HG02623 (cell line): ENCODE data around the gene P2RX4.
"Not testable (repeated sequence)": the region's sequence is repeated elsewhere in the genome, so short reads cannot be mapped to it uniquely, and the experiment has no call there.

Experiments used
- ATAC-seq: cut with Tn5 transposase; IDR thresholded peaks from one replicate; pipeline ENCODE4 v1.9.1; 2021; ENCODE audit warnings: moderate library complexity; ENCODE audit not compliant: unreplicated experiment

The P2RX4 gene

DNA sequence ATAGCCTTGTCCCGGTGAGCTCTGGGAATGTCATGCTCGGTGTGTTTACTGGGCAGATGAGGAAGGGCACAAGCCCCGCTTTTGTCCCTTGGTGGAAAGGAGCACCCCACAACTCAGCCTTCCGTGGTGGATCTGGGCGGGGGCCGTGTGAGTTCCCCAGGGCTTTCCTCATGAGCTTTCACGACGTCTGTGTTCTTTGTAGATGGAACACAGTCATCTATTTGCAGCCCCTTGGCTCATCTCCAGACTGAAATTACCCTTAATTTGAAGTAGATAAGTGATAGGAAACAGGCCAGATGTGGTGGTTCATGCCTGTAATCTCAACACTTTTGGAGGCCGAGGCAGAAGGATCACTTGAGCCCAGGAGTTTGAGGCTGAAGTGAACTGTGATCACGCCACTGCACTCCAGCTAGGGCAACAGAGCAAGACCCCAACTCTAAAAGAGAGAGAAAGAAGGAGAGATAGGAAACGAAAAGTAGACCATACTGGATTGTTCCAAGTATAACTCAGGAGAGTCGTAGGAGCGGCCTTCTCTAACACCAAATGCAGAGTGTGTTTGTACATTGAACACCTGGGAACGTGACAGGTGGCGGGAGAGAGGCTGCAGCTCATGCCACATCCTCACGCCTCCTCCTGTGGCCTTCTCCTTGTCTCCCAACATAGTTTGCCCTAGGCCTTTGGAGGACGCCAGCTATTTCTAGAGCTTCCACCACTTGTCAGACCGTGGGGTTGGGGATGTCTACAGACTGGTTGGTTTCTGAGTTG, 8.8 kb downstream of the P2RX4 start:
- ATAC-seq, result no peak

DNA sequence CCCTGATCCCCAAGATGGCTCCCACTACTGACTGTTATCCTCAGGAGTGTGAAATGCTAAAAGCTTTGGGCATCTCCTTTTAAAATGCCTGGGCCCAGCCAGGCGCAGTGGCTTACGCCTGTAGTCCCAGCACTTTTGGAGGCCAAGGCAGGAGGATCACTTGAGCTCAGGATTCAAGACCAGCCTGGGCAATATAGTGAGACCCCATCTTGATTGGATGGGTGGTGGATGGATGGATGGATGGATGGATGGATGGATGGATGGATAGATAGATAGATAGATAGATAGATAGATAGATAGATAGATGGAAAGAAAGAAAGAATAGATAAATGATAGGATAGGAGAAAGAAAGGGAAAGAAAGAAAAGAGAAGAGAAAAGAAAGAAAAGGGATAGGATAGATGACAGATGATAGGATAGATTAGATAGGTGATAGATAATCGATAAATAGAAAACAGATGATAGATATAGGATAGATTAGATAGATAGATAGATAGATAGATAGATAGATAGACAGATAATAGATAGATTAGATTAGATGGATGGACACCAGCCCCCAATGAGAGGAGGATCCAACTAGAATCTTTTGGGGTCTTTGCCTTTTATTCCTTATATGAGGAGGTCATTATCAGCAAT, 9.5 kb downstream of the P2RX4 start:
- ATAC-seq, result no peak

DNA sequence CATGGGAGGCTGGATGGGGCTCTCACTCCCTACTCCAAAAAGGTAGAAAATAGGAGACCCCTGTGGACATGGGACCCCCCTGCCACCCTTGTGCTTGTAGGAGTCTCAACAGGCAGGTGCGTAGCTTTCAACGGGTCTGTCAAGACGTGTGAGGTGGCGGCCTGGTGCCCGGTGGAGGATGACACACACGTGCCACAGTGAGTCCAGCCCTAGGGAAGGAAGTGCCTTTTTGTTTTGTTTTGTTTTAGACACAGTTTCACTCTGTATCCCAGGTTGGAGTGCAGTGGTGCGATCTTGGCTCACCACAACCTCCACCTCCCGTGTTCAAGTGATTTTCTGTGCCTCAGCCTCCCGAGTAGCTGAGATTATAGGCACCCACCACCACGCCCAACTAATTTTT, 12.9 kb downstream of the P2RX4 start:
- no peak for ATAC-seq

DNA sequence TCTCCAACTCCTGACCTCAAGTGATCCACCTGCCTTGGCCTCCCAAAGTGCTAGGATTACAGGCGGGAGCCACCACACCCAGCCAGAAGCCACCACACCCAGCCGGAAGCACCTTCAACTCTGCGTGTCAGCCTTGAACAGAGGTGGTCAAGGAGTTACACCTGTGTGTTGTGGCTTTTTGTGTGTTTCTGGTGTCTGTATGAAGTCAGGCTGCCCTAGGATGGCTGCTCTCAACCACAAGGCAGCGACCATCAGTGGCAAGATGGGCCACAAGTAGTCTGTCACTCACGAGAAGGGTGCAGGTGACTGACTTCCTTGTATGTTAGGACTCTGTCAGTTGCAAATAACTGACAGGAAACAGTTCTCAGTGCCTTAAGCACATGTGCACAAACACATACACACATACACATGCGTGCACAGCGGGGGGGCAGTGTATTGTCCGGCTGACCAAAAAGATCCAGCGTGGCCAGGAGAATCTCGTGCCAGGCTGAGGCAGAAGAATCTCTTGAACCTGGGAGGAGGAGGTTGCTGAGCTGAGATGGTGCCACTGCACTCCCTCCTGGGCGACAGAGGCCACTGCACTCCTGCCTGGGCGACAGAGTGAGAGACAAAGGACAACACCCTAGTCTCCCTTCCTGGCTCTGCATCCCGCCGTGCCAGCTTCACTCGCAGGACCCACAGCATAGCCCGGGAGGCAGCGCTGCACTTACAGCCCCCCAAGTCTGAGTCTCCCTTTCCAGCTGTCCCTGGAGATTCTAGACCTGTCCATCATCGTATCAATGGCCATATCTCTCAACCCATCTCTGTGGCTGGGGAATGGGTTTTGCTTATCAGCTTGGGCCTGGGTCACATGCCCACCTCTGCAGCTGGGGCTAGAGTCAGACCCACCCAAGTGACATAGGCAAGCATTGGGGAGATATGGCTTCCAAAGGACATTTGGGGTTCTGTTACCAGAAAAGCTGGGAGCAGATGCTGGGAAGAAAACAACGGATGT, 13.7 kb downstream of the P2RX4 start:
- no peak for ATAC-seq

DNA sequence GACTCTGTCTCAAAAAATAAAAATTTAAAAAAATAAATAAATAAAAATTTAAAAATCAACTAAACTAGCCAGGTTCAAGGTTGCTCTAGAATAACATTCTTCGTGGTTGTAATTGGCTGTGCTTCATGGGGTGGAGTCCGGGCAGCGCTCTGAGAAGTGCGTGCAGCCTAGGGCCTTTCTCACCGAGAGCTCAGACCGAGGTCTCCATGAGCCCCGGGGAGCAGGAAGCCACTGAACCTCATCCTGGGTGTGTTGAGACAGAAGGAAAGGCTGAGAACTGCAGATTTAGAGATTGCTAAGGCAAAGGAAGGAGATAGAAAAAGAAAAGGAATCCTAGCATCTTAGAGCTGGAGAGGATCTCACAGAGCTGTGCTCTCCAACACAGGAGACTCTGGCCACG, 14.7 kb downstream of the P2RX4 start:
- no peak for ATAC-seq

DNA sequence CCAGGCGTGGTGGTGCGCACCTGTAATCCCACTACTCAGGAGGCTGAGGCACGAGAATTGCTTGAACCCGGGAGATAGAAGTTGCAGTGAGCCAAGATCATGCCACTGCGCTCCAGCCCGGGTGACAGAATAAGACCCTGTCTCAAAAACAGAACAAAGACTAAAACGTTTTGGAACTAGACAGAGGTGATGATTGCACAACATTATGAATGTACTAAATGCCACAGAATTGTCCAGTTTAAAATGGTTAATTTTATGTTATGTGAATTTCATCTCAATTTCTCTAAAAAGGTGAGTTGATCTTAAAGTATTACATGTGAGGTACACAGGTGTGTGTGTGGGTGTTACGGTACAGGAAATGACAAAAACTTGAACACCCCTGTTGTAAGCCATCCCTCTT, 16.5 kb downstream of the P2RX4 start:
- ATAC-seq, result no peak

DNA sequence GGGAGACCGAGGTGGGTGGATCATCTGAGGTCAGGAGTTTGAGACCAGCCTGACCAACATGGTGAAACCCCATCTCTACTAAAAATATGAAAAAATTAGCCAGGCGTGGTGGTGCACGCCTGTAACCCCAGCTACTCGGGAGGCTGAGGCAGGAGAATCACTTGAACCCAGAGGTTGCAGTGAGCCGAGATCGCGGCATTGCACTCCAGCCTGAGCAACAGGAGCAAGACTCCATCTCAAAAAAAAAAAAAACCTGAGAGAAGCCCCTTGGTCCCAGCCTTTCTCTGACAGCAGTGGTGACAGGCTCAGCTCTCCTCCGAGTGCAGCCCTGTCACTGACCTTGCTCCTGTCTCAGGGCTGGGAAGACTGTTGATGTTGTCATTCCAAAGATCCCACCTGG, 16.9 kb downstream of the P2RX4 start:
- not testable (repeated sequence) for ATAC-seq

DNA sequence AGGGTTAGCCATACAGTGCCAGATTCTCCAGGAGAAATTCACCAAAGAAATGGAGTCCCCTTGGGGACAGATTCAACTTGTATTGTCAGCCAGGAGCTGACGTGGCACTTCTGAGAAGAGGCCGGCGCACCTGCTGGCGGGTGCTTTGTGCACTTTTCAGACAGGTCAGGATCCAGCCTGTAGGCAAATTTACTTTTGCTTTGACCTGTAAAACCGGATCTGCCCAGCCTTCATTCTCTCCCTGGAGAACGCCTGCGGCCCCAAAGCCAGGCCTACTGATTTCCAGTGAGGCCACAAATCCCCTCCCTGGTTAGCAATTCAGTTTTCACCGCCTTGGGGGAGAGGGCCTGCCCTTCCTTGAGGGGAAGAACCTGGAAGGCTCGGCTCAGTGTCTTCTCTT, 17.4 kb downstream of the P2RX4 start:
- peak; percentile 52 for ATAC-seq

DNA sequence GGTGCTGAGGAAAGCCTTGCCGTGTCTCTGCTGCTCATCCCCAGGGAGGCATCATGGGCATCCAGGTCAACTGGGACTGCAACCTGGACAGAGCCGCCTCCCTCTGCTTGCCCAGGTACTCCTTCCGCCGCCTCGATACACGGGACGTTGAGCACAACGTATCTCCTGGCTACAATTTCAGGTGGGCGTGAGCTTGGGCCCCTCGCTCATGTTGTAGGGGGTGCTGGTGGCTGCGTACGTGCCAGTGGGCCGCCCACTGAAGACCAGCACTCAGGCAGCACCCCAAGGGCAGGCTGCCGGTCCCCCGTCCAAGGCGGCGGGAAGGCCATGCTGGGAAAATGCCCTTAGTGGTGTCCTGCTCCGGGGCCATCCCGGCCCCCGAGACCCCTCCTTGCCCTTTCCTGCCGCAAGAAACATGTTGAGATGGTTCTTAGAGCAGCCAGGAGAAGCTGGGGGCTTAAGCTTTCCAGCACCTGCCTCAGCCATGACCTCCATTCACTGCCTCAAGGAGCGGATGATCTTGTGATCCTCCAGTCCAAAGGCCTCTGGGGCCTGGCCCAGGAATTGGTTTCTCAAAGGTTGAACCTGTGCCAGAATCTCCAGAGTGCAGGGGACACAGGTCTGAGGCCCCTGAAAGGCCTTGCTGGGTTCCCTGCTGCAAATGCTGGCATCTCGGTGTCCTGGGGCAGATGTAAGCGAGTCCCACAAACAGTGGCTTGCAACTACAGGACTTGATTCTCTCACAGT, 19.2 kb downstream of the P2RX4 start:
- ATAC-seq, result no peak

DNA sequence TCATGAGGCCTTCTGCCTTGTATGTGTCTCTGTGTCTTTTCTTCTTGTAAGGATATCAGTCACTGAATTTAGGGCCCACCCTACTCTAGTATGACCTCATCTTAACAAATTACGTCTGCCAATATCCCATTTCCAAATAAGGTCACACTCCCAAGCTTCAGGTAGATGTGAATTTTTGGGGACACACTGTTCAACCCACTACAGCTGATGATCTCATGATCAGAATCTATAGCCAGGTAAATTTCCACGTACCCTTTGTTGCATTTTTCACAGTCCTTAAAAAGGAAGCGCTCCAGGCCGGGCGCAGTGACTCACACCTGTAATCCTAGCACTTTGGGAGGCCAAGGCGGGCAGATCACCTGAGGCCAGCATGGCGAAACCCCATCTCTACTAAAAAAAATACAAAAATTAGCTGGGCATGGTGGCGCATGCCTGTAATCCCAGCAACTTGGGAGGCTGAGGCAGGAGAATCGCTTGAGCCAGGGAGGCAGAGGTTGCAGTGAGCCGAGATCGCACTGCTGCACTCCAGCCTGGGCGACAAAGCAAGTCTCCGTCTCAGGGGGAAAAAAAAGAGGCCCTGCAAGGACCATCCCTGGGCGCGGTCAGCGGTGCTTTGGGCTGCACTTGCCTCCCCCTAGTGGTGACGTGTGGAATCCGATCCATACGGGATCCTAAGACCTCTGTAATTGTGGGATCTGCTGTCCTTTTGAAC, 20.1 kb downstream of the P2RX4 start:
- ATAC-seq, result not testable (repeated sequence)

DNA sequence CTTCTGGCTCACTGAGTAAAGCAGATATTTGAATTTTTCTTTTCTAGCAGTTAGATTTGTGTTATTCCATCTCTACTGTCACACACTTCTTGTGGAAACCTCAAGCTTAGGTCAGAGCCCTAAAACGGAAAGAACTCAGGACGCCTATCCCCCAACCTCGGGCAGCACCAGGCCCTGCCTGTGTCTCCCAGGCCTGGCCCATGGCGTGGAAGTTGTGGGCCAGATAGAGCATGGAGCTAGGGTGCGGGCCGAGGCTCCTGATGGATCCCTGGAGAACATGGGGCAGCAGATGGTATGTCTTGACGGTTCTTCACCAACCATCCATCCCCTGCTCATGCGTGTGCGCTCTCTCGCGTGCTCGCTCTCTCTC, 20.6 kb downstream of the P2RX4 start:
- ATAC-seq, result no peak

DNA sequence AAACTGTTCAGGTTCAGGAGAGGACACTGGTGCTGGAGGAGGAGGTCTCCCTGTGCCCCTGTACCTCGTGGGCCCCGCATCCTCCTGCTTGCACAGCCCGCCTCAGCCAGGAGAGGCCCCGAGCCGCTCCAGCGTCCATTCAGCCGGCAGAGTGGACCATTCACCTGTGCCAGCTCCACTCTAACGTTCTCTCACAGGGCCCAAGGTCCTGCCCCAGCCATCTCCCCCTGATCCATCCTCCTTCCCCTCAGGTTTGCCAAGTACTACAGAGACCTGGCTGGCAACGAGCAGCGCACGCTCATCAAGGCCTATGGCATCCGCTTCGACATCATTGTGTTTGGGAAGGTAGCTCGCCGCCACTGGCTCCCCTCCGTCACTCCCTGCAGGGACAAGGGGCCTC, 22.2 kb downstream of the P2RX4 start:
- no peak for ATAC-seq

DNA sequence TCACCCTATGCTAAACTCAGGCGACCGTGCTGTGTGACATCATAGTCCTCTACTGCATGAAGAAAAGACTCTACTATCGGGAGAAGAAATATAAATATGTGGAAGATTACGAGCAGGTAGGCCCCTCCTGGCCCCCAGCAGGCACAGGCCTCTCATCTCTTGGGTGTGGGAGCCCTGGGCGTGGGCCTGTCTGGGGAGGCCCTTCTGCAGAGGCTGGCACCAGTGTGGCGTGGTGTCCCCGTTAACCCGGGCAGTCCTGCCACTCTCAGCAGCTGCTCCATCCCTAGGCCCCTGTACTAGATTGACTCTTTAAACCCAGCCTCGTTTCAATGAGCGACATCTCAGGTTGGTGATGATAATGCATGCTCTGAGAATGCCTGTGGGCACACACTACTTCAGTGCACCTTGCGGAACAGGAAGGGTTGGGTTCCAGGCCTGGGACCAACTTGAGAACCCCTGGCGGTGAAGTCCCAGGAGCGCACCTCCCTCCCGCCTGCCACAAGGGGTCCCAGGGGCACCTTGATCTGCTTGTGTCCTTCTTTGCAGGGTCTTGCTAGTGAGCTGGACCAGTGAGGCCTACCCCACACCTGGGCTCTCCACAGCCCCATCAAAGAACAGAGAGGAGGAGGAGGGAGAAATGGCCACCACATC, 23.2 kb downstream of the P2RX4 start:
- ATAC-seq, result no peak

DNA sequence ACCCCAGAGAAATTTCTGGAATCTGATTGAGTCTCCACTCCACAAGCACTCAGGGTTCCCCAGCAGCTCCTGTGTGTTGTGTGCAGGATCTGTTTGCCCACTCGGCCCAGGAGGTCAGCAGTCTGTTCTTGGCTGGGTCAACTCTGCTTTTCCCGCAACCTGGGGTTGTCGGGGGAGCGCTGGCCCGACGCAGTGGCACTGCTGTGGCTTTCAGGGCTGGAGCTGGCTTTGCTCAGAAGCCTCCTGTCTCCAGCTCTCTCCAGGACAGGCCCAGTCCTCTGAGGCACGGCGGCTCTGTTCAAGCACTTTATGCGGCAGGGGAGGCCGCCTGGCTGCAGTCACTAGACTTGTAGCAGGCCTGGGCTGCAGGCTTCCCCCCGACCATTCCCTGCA, 23.7 kb downstream of the P2RX4 start:
- ATAC-seq, result no peak

DNA sequence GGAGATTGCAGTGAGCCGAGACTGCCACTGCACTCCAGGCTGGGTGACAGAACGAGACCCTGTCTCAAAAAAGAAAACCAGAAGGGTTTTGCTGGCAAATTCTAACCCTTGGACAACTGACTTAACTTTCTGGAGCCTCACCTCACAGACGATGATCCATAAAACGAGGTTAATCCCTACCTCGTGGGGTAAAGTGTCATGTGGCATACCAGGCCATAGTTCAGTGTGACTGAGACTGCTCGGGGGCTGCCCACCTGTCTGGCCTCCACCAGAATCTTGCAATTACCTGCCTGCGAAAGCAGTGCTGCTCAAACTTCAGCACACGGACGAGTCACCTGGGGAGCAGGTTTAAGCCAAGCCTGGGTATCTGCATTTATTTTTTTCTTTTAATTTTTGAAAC, 26.8 kb downstream of the P2RX4 start:
- no peak for ATAC-seq

DNA sequence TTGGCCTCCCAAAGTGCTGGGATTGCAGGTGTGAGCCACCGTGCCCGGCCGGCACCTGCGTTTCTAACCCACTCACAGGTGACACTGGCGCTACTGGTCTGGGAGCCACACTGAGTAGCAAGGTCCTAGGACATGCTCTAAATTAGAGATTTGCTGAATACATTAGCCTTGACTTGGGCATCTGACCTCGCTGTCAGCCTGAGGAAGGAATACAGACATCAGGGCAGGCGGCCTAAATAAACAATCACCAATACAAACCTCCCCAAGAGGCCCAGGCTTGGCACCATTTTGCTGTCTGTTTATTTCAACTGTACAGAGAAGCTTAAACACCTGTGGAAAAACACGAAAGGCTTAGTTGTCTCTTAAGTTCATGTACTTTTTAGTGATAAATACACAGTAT, 27.5 kb downstream of the P2RX4 start:
- no peak for ATAC-seq

DNA sequence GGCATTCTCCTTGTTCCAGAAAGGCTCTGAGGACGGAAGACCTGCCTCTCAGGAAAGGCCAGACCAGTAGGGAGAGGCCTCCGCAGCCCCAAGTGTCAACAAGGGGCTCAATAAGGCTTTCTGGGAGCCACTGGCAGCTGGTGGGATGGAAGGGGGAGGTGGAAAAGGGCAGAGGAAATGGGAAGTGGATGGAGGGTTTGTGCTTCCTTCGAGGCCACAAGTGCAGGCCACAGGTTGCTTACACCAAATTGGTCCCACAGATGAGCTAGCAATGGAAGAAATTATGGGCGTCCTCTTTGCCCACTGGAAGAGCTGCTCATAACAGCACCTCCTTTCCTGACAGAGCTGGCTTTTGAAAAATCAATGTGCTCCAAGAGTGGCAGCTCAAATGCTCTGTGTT, 28.2 kb downstream of the P2RX4 start:
- ATAC-seq, result no peak

DNA sequence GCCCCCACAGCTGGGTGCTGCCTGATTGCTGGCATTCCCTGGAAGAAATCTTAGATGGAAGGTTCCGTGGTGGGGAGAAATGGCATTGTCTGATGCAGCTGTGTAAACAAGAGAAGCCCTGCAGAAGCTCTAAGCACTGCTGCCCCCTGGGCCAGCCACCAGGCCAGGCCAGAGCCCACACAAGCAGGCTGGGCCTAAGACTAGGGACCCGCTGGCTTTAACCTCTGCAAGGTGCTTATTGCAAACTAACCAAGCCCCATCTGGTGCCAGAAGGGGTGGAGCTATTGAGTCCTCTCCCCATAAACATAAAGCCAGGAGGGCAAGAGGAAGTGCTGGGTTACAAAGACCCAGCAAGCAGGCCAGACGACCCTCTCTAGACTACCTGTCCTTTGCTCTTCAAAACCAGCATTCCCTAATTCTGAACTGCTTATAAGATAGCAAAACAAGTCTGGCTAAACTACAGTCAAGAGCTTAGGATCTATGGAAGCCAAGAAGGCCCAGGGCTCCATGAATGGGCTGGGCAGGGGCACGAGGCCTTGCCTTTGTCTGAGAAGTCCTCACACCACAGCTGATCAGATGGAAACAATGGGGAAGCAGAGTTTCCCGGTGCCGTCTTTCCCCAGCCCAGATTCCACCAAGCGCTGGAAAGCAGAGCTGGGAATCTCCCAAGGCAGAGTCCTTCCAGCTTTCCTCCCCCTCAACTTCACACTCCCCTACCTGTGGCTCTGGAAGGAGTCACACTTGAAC, 28.8 kb downstream of the P2RX4 start:
- no peak for ATAC-seq
